ENCODE data around the gene CPLANE2.

DNA sequence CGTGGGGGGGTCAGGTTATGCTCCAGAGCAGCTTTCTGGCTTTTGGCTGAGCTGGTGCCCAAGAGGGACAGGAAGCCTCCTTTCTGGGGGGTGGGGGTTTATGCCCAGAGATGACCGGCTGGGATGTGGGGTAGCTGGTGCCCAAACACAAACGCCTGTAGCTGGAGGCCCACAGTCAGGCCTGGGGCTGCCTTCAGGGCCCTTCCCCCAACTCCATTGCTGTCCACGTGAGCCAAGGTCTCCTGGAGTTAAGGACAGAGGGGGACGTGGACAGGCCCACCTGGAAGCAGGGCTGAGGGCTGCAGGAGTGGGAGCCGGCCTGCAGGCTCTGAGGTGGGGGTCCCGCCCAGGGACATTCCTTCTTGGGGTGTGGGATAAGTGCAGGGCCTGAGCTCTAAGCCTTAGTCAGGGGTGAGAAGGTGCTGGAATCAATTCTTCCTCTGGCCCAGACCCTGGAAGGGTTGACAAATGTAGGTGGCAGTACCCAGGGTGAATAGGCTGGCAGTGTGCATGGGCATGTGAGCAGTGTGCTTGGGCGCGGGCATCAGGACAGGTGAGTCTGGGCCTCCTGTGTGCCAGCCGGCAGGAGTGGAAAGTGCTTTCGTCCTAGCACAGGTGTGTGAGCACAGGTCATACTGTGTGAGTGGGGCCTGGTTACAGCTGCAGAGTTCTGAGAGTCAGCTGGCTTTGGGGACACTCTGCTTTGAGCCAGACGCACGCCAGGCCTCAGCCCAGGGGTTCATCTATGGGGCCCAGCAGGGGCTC, 6.8 kb downstream of the CPLANE2 start:
- TF ChIP-seq, protein P1, sequence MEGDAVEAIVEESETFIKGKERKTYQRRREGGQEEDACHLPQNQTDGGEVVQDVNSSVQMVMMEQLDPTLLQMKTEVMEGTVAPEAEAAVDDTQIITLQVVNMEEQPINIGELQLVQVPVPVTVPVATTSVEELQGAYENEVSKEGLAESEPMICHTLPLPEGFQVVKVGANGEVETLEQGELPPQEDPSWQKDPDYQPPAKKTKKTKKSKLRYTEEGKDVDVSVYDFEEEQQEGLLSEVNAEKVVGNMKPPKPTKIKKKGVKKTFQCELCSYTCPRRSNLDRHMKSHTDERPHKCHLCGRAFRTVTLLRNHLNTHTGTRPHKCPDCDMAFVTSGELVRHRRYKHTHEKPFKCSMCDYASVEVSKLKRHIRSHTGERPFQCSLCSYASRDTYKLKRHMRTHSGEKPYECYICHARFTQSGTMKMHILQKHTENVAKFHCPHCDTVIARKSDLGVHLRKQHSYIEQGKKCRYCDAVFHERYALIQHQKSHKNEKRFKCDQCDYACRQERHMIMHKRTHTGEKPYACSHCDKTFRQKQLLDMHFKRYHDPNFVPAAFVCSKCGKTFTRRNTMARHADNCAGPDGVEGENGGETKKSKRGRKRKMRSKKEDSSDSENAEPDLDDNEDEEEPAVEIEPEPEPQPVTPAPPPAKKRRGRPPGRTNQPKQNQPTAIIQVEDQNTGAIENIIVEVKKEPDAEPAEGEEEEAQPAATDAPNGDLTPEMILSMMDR (conservative IDR thresholded peaks at IDR 0.05; ENCODE audit: low read depth, low read length), result no peak
- no peak for TF ChIP-seq EZH2 (IDR thresholded peaks at IDR 0.05; ENCODE audit: borderline replicate concordance, low read depth, low read length, poor library complexity, severe bottlenecking)

All from A673 (cell line).